NCI-H187 treated with DMSO at 0.1 percent for 48 hours (cell line): ENCODE results near the gene SH2D4B.

Experiments
- DNase-seq: peaks from one replicate; lab custom pipeline; 2025; lab: John Stamatoyannopoulos, UW

SH2D4B gene

DNA sequence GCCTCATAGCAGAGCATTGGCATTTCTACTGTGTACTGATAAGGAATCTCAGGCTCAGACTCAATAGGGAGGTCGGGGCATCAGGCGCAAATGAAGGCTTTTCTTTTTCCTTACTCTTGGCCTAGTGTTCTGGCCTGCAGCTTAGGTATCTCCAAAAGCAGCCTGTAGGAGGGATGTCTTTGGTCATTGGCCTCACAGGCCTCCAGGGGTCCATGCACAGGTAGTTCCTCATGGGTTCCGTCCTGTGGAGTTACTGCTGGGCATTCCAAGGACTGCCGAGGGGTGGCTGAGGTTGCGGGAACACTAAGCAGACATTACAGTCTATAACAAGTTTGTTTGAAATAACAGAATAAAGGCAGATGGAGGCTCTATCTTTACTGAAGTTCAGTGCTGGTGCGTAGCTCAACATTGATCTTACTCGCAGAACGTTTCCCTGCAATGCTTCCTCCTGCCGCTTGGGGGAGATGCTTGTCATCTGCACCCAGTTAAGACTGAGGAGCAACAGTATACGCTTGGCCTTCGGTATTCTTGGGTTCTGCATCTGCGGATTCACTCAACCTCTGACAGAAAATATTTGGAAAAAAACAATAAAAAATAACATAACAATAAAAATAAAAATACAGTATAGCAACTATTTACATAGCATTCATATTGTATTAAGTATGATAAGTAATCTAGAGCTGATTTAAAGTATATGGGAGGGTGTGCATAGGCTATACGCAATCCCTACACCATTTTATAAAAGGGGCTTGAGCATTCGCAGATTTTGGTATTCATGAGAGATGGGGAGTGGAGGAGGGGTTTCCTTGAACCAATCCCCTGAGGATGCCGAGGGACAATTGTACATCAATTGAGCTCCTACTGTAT, 58.9 kb downstream of the SH2D4B start:
- DNase-seq, result no peak

DNA sequence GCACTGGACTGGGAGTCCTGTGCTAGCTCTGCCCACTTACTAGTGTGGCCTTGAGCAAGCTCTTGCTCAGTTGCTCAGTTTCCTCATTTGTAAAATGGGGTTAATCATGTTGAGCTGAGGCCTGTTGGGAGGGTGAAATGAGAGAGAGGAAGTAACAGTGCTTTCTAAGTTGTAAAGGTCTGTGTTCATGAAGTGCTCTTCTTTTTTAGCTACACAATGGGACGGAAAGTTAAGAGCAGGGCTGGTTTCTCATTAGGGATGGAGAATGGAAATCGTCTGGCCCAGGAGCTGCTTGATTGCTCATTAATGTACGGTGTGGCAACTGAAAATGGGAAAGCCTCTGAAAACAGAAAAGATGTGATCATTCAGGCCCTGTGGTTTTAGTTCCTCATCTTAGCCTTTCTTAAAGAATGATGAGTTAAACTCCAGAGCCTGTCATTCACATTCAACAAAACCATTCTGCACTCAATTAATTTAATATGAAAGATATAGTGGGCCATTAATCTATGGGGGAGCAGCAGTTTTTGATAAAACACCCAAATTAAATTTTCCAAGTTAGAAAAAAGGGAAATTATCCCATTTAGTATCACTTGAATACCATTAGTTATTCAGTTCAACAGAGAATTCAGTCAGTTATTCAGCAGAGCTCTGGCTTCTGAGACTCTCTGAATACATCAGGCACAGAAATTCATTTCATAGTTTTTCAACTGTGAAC, 60.5 kb downstream of the SH2D4B start:
- DNase-seq, result no peak

DNA sequence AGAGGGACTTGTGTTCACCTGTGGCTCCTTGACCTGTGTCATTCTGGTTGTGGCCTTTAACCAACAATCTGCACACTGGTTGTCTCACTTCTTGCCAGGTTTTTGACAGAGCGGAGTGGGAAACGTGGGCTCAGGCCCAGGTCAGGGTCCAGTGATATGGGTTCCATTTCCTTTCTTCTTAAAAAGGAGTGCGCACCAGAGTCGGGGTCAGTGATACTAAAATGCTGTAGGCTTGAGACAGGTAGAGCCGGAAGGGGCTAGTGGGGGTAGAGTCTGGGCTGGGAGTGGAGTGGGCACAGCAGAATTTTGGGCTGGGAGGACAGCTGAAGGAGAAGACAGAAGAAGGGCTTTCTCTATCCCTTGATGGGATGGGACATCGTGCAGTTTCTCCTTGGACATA, 61.2 kb downstream of the SH2D4B start:
- DNase-seq, result no peak

DNA sequence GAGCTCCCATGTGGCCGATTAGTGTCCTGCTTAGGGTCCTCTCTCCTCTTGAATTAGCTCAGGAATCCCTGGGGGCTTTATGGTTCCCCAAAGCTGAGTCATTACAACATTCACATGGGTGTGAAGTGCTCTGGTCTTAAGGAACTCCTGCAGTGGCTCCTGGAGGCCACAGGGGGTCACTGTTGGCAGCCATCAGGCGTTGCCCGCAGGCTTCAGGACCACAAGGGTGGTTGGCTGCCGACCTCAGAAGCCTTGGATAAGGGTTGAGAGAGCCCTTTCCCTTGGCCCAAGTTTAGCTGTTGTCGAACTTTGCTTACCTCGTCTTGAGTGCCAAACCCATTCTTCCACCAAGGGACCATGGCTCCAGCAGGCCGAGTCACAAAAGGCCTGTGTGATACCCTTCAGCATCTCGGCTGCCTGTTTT, 61.7 kb downstream of the SH2D4B start:
- DNase-seq, result peak; percentile 1

DNA sequence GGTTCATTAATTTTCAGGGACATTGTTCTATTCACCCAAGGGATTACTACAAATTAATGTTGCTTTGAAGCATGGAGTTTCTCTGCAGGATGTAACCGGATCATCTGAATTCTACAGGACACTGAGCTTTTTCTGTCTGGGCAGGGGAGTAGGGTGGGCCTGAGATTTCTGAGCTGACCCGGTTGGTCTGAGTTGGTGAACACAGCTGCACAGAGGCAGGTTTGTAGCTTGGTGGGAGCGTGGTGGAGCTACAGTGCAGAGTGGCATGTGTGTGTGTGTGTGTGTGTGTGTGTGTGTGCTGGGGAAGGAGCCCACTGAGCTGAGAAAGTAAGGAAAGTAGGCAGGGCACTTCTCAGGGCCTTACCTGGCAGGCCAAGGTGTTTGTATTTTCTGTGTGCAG, 62.6 kb downstream of the SH2D4B start:
- no peak for DNase-seq

DNA sequence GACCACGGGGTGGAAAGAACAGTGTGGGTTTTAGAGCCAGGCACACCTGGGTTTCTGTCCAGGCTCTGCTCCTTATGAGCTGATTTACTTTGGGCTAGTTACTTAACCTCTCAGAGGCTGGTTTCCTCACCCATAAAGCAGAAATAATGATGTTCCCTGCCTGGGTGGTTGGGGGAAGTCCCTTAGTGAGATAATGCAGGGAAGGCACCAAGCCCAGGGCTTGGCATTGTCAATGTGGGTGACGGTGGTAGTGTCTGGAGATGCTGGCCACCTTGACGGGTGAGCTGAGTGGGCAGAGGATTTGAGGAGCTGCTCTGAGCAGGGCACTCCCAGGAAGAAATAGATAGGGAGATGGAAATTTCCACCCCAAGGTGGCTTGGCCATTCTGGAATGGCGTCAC, 65.2 kb downstream of the SH2D4B start:
- DNase-seq, result no peak

DNA sequence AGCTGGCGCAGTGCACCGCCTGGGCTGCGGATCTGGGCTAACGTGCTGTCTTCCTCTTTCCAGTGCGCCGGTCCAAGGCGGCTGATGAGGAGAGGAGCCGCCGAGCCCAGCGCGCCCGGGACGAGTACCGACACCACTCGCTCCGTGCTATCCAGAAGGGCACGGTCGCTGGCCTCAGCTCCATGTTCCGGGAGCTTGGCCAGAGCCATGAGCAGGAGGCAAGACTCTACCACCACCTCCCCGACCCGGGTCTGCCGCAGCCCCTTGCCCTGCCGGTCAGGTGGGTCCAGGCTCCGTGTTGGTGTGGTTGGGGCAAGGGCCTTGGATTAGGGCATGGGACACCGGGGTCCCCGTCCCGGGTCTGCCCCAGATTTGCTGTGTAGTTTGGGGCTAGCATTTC, 65.8 kb downstream of the SH2D4B start:
- DNase-seq, result no peak

DNA sequence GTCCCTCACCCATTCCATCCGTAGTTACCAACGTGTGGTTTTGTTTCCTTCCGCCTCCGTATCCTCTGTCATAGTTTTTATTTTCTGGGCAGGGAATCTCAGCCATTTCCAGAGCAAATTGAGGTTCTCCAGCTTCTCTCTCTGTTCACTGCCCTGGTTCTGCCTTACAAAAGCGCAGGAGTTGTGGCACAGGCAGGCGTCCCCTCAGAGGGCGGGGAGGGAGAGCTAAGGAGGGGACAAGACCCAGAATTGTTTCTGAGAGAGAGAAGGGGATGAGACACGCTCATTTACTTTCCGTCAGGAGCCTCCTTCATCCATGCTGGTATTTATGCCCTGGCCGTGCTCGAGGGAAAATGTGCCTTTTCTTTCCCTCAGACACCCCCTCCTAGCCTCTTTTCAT, 71.0 kb downstream of the SH2D4B start:
- DNase-seq, result no peak

DNA sequence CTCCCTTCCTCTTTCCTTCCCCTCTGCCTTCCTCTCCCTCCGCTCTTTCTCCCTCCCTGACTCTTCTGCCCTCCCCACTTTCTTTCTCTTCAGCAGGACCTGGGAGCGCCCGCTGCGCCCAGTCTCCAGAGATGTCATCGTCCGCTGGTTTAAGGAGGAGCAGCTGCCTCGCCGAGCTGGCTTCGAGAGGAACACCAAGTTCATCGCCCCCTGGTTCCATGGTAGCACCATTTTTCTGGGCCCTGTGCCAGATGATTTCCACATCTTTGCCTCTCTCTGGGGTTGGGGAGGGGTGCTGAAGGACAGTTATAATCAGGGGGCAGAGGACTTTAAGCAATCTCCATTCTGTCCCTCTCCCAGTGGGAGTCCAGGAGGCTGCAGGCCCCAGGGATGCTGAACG, 71.6 kb downstream of the SH2D4B start:
- no peak for DNase-seq

DNA sequence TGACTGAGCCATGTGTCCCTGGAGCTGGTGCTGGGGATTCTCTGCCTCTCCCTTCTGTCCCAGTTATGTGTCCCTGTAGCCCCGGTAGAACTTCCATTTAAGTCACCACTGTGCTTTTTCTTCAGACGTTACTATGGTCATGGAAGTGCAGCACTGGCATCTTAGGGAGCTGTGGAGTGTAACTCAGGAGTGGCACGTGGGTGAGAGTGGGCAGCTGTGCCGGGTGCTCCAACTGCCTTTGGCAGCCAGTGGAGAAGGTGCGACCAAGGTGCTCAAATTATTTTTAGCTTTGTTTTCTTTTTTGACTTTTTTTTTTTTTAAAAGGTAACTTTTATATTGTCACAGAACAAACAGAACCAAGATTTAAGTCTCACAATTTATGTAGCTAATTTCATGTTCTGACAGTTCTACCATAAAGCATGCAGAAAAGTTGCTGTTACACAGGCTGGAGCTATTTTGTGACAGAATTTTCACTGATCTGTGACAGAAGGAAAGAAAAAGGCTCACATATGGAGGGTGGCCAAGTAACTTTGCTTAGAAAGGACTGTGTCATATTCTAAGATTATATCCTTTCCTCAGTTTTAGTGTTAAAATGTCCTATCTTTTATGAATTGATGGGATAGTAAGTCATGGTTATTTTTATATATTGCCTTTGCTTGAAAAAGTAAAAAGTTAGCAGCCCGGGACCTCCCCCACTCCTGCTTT, 73.9 kb downstream of the SH2D4B start:
- no peak for DNase-seq

DNA sequence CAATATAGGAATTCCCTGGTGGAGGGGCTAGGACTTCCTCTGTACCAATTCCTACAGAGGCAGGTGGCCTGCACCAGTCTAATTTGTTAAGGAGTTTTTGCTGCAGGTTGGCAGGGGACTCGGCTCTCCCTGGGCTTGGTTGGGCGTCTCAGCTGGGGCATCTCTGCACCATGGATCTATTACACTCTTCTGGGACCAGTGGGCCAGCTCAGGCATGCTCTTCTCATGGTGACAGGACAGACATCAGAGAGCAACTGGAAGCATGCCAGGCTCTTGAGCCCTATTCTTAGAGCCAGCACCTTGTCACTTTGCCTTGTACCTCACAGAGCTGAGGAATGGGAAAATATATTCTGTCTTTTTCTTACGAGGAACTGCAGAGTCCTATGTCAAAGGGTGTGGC, 74.6 kb downstream of the SH2D4B start:
- DNase-seq, result peak; percentile 19

DNA sequence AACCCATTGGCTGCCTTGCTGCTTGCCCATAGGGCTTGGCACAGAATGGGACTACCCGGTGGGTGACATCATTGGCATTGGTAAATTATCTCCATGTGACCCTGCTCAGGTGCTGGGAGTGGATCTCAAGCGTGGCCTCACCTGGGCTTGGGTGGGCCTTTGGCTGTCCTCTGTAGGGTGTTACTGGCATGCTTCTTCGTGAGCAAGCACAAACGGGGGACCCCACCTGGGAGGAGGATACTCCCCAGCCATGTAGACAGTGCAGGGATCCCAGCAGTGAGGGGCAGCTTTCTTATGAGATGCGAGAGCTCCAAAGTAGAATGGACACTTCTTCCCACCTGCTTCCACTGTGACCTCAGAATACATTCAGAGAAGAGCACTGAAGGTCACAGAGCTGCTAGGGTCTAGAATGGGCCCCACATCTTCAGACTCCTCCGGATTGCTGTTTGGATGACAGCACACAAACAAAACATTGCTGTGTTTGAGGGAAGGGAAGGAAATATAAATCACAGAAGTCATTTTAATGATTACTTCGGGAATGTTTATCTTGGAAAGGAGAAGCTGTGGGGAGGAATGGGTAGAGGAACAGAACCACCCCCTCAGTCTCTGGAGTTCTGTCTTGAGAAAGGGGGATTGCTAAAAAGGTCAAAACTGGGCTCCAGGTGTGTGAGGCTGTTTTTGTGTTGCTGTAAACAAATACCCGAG, 75.9 kb downstream of the SH2D4B start:
- DNase-seq, result no peak

DNA sequence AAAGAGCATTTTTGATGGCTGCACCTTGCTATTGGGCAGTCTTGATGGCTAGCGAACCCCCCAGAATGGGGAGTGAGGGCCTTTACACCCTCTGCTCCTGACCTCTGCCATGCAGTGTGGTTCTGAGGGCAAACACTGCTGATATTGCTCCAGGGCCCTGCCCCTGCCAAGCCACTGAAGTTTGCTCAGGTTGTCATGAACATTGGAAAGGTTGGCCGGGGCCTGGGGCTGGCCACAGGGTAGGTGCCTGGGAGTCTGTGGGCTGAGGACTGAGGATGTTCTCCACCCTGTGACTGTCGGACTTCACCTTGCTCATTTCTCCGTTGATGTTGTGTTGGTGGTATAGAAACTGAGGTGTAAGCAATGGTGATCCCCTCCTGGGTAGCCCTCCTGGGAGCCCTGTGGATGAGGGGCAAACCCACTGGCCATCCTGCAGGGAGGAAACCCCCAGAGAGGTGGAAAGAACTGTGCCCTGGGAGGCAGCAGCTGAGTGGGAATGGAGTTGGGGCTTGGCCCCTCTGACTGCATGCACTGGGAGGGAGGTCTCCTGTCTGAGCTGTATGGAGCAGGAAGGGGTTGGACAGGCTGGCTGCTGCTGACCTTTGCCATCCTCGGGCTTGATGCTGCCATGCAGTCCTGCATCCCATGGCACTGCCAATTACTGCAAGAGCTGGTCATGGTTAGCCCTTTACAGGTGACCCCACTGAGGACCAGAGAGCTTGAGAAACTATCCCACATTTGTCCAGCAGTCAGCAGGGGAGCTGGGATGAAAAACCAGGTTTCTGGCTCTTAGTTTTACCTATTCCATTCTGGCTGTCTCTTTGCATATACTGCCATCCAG, 77.1 kb downstream of the SH2D4B start:
- no peak for DNase-seq

DNA sequence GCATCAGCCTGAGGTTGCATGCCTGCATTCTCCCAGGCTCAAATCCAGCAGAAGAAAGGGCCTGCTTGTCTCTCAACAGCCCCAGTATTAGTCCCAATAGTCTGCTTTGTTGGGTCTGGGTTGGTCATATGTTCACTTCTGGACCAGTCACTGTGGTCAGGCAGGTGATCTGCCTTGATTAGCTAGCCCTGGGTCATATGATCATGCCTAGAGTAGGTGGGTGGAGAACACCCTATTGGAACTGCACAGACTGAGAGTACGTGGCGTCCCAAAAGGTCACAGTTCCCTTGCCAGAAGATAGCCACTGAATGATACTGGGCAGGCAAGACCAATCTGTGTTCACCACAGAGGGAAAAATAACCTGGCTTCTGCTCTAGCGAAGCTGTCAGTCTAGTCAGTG, 80.1 kb downstream of the SH2D4B start:
- DNase-seq, result no peak

DNA sequence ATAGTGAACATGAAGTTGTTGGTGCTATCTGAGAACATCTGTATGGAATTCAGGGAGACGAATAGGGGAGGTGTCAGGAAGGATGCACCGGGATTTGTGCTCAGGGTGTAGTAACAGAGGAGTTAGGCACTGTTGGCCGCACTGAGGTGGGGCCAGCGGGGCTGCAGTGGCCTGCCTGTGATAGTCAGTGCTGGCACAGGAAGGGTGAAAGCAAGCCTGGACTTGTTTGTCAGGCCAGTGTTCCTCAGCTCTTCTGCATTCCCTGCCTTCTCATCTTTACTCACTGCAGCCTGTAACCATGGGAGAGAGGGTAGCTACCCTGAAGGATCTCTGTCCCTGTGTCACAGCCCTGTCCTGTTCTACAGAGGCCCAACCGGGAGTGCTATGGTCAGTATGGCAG, 81.3 kb downstream of the SH2D4B start:
- no peak for DNase-seq

DNA sequence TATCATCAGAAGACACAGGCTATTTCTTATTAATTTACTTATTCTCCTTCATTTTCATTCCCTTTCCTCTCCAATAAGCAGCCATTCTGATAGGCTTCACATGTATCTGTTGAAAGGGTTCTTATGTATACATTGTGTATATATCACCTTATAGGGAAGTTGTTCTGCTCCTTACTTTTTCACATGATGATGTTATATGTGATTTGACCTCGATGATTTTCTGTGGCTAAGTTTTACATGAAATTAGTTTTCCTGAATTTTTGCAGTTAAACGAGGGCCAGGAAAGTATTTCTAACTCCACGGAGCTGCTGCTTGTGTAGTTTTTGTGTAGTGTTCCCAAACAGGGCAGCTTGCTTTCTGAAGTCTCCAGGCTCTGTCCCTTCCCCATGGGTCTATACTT, 84.5 kb downstream of the SH2D4B start:
- no peak for DNase-seq

DNA sequence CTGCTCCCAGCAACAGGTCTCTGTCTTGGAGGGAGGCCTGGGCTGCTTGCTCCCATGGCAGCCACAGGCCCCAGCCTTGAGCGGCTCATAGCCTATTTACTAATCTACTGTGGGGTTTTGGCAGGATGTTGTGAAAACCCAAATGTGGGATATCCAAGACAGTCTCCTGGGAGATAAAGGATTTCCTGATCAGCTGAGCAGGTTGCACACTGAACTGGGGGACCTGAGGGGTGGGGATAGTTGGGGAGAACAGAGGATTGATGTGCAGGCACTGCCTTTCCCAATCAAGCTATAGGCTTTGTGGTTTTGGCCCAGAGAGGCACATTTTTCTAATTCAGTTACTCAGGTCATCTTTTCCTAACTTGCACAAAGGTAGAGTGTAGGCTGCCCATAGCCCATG, 92.6 kb downstream of the SH2D4B start:
- DNase-seq, result no peak

DNA sequence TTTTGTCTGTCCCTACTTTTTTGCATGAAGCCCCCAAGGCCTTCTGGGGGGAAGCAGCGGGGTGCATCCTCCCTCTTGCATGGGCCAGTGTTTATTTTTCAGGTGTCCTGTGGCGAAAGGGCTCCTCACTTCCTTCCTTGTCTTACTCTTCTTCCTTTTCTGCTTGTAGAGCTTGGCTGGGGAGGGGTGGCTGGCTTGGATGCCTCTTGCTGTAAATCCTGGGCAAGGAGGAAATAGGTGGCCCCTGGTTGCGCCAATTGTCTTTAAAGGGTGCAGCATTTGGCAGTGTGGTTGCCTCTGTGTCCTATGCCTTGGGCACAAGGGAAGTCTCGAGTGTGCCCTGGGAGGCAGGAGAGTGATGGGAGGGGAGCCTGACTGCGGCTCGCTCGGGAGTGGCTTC, 95.0 kb downstream of the SH2D4B start:
- DNase-seq, result no peak

DNA sequence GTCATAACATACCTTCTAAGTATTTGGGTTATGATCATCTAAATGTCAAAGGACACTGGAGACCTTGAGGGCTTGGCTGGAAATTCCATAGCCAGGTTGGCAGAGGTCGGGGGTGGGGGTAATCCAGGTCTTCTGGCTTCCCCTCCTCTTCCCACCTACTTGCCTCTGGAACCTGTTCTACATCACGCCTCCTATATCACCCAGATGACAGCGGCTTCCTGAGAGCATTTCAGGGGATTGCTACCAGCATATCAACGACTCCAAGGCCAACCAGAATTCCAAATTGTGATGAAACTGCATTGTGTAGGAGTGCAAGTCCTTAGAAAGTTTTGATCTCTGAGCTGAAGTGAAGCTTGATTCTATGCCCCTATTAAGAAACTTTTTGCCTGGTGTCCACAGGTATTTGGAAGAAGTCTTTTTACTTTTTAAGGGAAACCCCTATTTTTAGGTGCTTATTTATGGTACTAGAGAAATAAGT, 95.7 kb downstream of the SH2D4B start:
- DNase-seq, result no peak

DNA sequence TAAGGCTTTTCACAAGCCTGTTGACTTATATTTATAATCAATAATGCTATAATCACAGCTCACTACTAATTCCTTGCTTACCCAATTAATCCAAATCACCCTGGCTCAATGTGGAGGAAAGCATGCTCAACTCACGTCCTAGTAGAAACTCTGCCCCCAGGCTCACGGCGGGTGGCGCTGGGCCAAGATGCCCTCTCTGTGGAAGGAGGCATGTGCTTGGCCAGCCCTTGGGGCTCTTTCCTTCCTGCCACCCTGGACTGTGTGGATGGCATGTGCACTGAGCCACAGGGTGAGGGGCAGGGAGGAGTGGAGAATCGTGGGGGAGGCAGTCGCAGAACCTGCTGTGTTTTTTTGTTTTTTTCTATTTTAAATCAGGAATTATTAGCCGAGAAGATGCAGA, 96.2 kb downstream of the SH2D4B start:
- DNase-seq, result no peak

DNA sequence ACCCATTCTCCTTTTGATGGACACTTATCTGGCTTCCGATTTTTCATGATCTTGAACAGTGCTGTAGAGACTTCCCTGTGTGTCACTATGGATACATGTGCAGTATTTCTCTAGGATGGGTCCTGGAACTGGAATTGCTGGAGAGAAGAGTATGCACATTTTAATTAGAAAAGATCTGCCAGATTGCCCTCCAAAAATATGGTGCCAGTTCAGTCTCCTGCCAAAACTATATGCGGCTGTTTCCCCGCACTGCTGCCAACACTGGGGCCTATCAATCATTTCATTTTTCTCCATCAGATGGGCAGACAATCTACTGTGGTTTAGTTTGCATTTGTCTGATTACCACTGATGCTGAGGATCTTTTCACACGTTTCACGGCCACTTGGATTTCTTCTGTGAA, 105.0 kb downstream of the SH2D4B start:
- no peak for DNase-seq
